Activated CD4-positive, alpha-beta T cell treated with anti-CD3 and anti-CD28 coated beads, Interleukin-2, amount 50 U/mL, for 16 hours (primary cell): ENCODE measurements around the gene CADM3.

ENCODE experiments used
- DNase-seq: peaks from one replicate; pipeline ENCODE4 v3.0.0-alpha.2; 2020

CADM3 gene

GRCh38 chr1:159175571-159175970, 4.2 kb downstream of the CADM3 start:
- DNase-seq: no peak

- DNase-seq: peak; percentile 39
Measured at GRCh38 chr1:159177272-159177907, 6.0 kb downstream of the CADM3 start.

- DNase-seq: no peak
Measured at GRCh38 chr1:159179906-159180305, 8.5 kb downstream of the CADM3 start.

GRCh38 chr1:159180516-159180915, 9.1 kb downstream of the CADM3 start:
- no peak for DNase-seq

- no peak for DNase-seq
Measured at GRCh38 chr1:159181328-159182024, 10.1 kb downstream of the CADM3 start.

GRCh38 chr1:159184201-159184600, 12.8 kb downstream of the CADM3 start:
- DNase-seq: no peak

- no peak for DNase-seq
Measured at GRCh38 chr1:159185121-159185520, 13.7 kb downstream of the CADM3 start.

GRCh38 chr1:159187033-159187432, 15.6 kb downstream of the CADM3 start:
- no peak for DNase-seq

- no peak for DNase-seq
Measured at GRCh38 chr1:159187647-159188374, 16.4 kb downstream of the CADM3 start.

- DNase-seq: peak; percentile 23
Measured at GRCh38 chr1:159188375-159188788, 17.0 kb downstream of the CADM3 start.

- no peak for DNase-seq
Measured at GRCh38 chr1:159190441-159190840, 19.0 kb downstream of the CADM3 start.

GRCh38 chr1:159196543-159196942, 25.1 kb downstream of the CADM3 start:
- no peak for DNase-seq

GRCh38 chr1:159197561-159198557, 26.4 kb downstream of the CADM3 start:
- peak; percentile 71 for DNase-seq

- DNase-seq: no peak
Measured at GRCh38 chr1:159199901-159200300, 28.5 kb downstream of the CADM3 start.

GRCh38 chr1:159200769-159201168, 29.4 kb downstream of the CADM3 start:
- DNase-seq: no peak

- no peak for DNase-seq
Measured at GRCh38 chr1:159201642-159202041, 30.2 kb downstream of the CADM3 start.

GRCh38 chr1:159203610-159204009, 32.2 kb downstream of the CADM3 start:
- DNase-seq: no peak

- DNase-seq: no peak
Measured at GRCh38 chr1:159204161-159205141, 33.0 kb downstream of the CADM3 start, which contains the start of gene ACKR1. Gene ACKR1 (plus strand): TSS chr1:159204875. CDS start chr1:159204960, 85 bp downstream.

GRCh38 chr1:159205225-159205624, 33.8 kb downstream of the CADM3 start:
- no peak for DNase-seq

GRCh38 chr1:159206110-159206509, 34.7 kb downstream of the CADM3 start:
- DNase-seq: no peak

GRCh38 chr1:159207080-159207479, 35.7 kb downstream of the CADM3 start:
- no peak for DNase-seq
